Activated naive CD4-positive, alpha-beta T cell treated with Interleukin-2 at 50 U/mL for 16 hours (primary cell): ENCODE results near the gene ATP8B1.

Experiments
- DNase-seq: peaks from one replicate; pipeline ENCODE4 v3.0.0-alpha.2; 2020

ATP8B1 gene

DNA sequence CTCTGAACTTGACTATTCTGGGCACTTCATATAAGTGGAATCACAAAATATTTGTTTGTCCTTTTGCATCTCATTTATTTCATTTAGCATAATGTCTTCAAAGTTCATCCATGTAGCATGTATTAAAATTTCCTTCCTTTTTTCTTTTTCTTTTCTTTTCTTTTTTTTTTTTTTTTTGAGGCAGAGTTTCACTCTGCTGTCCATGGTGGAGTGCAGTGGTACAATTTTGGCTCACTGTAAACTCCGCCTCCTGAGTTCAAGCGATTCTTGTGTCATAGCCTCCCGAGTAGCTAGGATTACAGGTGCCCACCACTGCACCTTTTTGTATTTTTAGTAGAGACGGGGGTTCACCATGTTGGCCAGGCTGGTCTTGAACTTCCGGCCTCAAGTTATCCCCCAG is 11.9 kb downstream of the ATP8B1 start:
- no peak for DNase-seq

GRCh38 chr18:57790316-57790715 is 12.8 kb downstream of the ATP8B1 start:
- DNase-seq, result no peak

- no peak for DNase-seq
Measured at GRCh38 chr18:57789759-57790158, 13.4 kb downstream of the ATP8B1 start.

DNA sequence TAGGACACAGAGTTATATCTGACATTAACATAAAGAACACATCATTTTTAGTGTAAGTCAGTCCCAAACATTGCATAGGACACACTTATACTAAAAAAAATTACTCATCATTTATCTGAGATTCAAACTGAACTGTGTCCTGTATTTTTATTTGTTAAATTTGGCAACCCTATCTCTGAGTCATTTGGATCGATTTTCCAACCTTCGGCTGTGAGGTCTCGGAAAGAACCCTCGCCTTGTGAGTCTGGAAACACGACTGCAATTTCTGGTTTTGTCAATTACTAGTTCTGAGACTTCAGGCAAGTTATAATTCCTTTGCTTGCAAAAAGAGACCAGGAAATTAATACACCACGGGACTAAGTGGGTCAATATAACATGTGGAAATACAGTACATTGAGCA is 14.0 kb downstream of the ATP8B1 start:
- DNase-seq, result no peak

- no peak for DNase-seq
Measured at GRCh38 chr18:57787068-57787685, 15.9 kb downstream of the ATP8B1 start.

GRCh38 chr18:57785751-57786437 is 17.2 kb downstream of the ATP8B1 start:
- no peak for DNase-seq

DNA sequence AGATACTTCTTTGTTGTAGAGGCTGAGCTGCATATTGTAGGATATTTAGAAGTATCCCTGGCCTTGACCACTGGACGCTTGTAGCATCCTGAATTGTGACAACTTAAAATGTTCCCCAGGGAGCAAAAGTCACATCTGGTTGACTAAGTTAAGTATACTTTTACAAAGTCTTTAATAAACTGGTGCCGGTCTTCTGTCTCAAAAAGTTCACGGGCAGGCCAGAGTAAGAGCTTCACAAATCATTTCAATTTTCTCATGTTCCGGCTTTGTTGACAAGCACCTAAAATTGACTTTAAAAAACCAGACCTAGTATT is 18.4 kb downstream of the ATP8B1 start:
- no peak for DNase-seq

GRCh38 chr18:57784034-57784800 is 18.9 kb downstream of the ATP8B1 start:
- no peak for DNase-seq

DNA sequence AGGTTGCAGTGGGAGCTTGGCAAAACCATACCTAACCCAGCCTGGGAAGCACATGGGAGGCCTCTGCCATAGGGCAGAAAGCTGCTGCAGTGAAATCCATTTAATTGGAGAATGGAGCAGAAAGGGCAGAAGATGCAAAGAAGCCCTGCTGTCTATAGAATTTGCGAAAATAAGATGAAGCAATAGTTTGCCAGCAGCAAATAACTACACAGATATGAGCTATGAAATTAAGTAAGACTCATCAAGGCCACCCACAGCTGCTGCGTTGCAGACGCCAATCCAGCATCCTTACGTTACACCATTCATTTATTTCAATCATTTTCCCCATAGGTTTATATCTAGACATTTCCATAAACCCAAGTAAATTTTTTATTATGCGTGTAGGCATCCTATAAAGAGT is 21.1 kb downstream of the ATP8B1 start:
- no peak for DNase-seq

GRCh38 chr18:57780706-57781347 is 22.3 kb downstream of the ATP8B1 start:
- DNase-seq, result no peak

- no peak for DNase-seq
Measured at GRCh38 chr18:57780318-57780705, 22.8 kb downstream of the ATP8B1 start.

GRCh38 chr18:57776767-57777166 is 26.3 kb downstream of the ATP8B1 start:
- no peak for DNase-seq

DNA sequence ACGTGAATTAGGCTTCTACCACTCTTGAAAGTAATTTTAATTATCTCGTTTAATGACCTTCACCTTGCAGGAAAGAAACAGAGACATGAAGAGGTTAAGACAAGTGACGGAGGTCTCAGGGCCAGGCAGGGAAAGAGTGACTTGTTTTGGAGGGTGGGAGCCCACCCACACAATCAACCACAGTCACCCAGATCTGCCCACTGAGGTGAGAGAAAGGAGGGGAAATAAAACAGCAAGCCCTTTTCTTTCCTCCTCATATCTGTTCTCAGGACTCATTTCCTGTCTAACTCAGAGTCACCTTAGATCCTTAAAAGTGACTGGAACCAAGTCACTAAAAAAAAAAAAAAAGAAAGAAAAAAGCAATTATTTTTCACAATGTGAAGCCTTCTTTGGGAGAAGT is 26.8 kb downstream of the ATP8B1 start:
- no peak for DNase-seq

DNA sequence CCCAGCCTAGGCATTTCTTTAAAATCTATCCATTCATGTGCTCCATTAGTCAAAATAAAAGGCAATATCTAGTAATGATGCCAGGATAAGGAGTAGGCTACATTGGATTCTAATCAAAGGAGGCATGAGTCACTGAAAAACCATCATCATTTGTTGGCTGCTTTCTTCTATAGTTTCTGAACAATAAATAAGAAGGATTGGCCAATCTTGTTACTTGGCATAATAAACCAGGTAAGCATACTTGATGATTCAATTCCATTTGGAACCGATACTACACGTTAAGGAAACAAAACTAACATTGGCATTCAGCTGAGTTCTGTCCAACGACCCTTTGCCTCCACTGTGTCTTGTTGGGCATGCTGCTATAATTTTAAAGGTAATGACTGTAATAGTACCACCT is 27.2 kb downstream of the ATP8B1 start:
- no peak for DNase-seq

DNA sequence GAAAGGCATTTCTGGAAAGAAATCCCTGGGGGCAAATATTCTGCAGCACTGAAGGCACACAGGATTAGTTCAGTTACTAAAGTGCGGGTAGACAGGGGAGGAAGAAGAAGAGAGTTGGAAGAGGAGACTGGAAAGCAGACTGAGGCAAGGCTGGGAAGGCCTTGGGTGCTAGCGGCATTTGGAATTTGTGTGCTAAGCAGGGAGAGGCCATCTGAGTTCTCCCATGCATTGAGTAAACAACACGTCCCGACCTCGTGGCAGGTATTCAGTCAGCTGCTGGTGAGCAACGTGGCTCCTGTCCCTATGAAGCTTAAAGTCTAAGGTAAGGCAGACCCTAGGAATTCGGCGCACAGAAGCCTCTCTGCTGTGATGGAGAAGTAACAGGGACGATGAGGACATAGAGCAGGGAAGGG is 30.7 kb downstream of the ATP8B1 start:
- DNase-seq, result no peak

- no peak for DNase-seq
Measured at GRCh38 chr18:57771626-57772025, 31.5 kb downstream of the ATP8B1 start.

DNA sequence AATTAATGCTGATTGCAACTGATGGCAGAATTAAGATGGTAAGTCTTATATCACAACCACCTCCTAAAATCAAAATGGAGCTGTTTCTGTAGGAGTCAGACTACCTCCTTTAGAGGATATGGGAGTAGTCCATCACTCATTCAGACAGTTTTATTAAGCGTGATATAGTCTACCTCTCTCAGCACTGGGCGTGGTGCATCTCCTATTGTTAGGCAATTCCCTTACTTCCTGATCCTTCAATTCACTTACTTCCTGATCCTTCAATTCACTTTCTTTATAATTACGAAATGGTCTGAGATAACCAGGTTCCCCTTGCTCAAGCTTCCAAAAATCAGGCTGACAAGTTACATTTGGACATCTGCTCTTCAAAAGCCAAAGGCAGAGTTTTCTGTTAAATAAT is 31.9 kb downstream of the ATP8B1 start:
- DNase-seq, result no peak

DNA sequence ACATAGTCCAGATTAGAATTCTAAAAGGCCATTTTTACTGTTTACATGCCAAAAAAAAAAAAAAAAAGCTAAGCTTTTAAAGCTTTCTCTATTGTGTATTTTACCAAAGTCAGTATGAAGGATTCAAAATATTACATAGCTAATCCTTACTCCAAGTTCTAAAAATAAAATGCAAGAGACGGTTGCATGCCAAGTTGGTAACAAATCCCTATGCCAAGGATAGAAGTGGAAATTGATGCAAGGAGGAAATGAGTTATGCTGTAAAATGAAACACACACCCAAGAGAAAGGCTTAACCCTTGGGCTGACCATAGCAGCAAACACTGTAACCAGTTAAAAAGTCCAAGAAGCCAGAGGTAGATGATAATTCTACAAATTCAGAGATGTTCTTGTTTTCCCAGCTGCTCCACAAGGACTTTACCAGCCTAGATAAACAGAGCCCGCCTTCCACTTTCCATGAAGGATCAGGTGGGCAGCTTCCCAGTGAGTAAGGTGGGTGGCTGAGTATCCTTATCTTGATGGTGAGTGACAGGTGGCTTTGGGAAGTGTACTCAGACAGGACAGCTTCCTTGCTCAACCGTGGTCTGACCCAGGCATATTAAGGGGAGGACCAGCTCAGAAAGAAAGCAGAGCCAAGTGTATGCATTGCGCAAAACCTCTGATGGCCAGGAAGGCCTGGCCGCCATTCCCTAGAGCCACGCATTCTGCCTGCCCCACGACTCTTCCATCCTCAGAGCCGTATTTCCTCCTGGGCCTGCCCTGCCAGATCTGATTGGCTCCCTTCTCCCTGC is 34.4 kb downstream of the ATP8B1 start:
- no peak for DNase-seq

GRCh38 chr18:57767259-57768050 is 35.7 kb downstream of the ATP8B1 start:
- DNase-seq, result no peak

DNA sequence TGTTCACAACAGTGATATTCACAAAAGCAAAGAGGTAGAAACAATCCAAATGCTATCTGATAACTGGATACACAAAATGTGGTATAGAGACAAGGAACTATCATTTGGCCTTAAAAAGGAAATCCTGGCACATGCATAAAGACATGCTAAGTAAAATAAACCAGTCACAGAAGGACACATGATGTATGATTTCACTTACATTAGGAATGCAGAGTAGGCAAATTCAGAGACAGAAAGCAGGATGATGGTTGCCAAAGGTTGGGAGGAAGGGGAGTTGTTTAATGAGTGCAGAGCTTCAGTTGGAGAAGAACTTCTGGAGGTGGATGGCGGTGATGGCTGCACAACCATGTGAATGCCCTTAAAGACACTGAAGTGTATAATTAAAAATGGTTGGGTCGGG is 38.1 kb downstream of the ATP8B1 start:
- no peak for DNase-seq

GRCh38 chr18:57764087-57764486 is 39.0 kb downstream of the ATP8B1 start:
- no peak for DNase-seq

GRCh38 chr18:57762686-57763085 is 40.4 kb downstream of the ATP8B1 start:
- DNase-seq, result no peak
